Measurements from ENCODE around the gene GPRC5B.

GRCh38 chr16:19815418-19815817 lies 69.2 kb downstream of the GPRC5B start:
- TF ChIP-seq CTCF (conservative IDR thresholded peaks at IDR 0.05) (no peak), ZFX (IDR thresholded peaks at IDR 0.05) (no peak)
